Measurements from ENCODE around the gene ITSN2.

ITSN2 gene

GRCh38 chr2:24181849-24182248 is 178.5 kb downstream of the ITSN2 start:
- DNase-seq (ENCODE audit: low spot score): peak; percentile 26

DNA sequence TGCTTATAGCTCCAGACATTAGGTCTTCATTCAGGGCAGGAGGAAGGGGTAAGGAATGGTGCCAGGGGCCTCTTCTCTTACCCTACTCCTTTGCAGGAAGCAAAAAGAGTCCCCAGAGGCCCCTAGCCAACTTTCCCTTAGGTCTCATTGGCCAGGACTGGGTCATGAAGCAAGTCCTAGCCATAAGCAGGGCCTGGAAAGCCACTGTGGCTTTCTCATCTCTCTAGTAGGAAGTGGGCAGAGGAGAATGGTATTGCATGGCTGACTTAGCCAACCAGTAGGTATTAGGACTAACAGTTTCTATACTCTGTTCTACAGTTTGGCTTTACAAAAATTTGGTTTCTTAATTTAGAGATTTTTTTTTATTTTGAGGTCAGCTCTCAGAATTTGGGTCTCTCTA is 180.7 kb downstream of the ITSN2 start:
- no peak for DNase-seq (ENCODE audit: low spot score)

GRCh38 chr2:24176326-24176725 is 184.0 kb downstream of the ITSN2 start:
- no peak for DNase-seq (ENCODE audit: low spot score)

DNA sequence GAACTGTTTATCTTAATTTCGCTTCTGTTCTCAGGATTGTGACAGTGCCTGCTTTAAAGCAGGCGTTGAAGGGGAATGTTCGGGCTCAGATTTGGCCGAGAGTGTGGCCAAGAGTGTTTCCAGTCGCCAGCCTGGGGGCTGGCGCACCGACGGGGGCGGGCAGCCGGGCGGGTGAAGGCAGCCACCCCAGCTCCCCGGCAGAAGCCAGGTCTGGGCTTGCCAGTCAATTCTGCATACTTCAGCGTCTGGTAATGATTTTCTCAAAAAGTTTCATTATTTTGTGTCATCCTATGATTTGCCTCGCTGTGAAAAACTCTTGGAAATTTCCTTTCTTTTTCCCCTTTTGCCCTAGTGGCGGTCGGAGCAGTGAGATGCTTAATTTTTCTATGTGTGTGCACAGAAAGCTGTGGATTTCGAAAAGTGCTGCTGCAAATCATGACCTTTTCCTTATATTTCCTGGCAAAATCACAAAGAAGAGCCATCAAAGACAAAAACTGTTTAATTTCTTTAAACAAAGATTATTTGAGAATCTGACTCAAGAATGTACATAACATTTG is 184.6 kb downstream of the ITSN2 start:
- no peak for DNase-seq (ENCODE audit: low spot score)

DNA sequence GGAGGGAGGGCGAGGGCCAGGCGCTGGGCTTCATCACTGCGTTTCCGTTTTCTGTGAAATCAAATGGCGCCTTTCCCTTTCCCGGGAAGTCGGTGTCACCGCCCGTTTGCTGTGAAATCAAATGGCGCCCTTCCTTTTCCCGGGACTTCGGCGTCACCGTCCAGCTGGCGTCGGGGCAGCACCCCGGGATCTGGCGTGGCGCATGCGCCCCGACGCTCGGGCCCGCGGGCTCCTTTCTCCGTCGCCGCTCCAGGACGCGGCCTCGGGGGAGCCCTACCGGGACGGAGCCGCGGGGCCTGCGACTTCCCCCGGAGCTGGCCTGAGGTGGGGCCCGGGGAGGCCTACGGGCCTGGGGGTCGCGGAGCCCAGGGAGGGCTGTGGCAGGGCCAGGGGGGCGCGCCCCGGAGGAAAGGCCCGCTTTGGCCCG is 185.5 kb downstream of the ITSN2 start, which contains the start of gene FAM228A:
FAM228A (plus strand) TSS at position 203 of the 427 bp plus-strand sequence. CDS start 428 bp downstream, outside the sequence.
- no peak for DNase-seq (ENCODE audit: low spot score)

- no peak for DNase-seq (ENCODE audit: low spot score)
Observed at GRCh38 chr2:24169023-24169422, 191.3 kb downstream of the ITSN2 start.

DNA sequence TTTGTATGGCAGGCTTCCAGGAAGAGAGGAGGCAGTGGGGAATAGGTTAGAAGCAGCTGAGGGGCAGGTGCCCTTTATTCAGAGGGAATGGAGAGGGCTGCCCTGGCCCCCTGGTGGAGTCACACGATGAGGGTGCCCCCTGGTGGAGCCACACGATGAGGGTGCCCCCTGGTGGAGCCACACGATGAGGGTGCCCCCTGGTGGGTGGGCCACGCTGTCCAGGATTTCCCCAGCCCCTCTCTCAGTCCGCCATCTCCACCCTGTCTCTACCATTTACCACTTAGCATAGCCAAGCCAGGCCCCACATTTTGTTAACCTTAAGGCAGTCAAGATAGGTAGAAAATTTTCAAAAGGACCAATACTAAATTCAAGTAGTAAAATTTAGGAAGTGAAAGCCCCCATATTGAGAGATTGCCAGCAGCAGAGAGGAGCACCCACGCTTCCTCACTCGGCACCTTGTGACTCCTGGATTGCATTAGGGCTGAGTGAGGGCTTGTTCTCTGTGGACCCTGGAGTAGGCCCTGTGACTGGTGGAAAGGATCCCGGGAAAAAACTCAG is 195.8 kb downstream of the ITSN2 start:
- peak; percentile 13 for DNase-seq (ENCODE audit: low spot score)

DNA sequence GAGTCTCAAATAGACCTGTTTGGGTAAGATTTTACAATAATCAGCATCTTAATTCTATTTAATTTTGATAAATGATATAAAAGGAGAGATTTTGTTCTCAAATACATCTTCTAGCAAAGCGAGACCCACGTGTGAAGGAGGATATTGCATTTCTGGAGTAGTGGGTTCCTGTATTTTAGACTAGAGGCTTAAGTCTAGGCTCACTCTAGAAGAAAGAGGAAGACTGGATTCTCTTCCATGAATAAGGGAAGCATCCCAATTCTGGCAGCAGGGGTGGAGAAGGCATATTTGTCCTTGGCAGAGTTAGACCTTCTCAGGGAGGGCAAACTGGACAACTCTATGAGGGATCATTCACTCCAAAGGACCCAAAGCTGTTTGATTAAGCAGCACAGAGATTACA is 196.7 kb downstream of the ITSN2 start:
- DNase-seq (ENCODE audit: low spot score): no peak

DNA sequence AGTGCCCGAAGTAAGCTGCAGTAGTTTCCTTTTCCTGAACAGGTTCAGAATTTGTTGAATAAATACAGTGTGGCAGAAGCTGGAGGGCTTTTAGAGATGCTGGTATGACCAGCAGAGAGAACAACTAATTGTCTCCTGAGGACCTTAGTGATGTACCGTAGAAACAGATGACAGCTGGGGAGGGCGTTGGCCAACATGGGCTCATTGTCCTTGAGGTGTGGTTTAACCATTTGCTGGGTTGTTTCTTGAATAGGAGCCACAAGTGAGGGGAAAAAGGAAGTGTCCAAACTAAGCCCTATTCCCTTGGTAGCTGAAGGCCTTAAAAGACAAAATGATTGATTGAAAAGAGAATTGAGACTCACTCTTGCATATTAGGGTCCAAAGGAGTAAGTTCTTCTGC is 197.2 kb downstream of the ITSN2 start:
- DNase-seq (ENCODE audit: low spot score): no peak

GRCh38 chr2:24162494-24162893 is 197.8 kb downstream of the ITSN2 start:
- DNase-seq (ENCODE audit: low spot score): no peak

GRCh38 chr2:24160761-24161160 is 199.6 kb downstream of the ITSN2 start:
- no peak for DNase-seq (ENCODE audit: low spot score)

DNA sequence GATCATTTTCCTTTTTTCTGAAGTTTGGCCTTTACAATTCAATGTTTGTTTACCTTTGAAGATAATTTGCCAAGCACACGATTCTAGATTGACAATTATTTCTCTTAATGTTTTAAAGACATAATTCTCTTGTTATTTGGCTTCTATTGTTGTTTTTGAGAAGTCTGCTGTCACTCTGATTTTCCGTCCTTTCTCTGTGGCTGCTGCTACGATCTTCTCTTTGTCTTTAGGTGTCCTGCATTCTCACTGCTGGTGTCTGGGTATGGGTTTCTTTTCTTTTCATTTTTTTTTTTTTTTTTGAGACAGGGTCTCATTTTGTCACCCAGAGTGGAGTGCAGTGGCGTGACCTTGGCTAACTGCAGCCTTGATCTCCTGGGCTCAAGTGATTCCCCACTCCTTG is 200.6 kb downstream of the ITSN2 start:
- DNase-seq (ENCODE audit: low spot score): no peak

- DNase-seq (ENCODE audit: low spot score): no peak
Observed at GRCh38 chr2:24158131-24158530, 202.2 kb downstream of the ITSN2 start.

DNA sequence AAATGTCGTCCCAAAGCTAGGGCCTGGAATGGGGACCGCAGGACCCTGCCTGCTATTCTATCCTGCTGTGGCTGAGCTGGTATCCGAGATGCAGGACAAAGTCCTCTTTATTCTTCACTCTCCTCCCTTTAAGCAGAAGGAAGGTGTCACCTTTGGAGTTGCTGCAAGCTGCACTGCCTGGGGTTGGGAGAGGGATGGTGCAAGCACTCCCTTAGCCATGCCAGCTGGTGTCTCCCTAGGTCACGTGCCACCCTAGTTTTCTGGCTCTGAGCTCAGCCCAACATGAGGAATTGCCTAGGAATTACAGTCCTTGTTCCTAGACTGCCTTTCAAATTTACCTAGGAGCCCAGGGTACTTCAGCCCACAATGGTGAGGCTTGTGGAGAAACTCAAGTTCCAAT is 206.9 kb downstream of the ITSN2 start:
- DNase-seq (ENCODE audit: low spot score): no peak

Small RNA genes within 50 kb of the gene (small RNA-seq; reads per million reads assigned to genes)
- gene HMGN2P20: 0 reads per million in 2 experiments
- gene RF00602: 0 reads per million in 2 experiments
